GM19351 (cell line): ENCODE results near the gene MYO1D.
"Not testable (repeated sequence)": the region's sequence is repeated elsewhere in the genome, so short reads cannot be mapped to it uniquely, and the experiment has no call there.

ENCODE experiments used
- ATAC-seq: cut with Tn5 transposase; IDR thresholded peaks from one replicate; pipeline ENCODE4 v1.9.1; 2021; ENCODE audit warnings: mild to moderate bottlenecking, moderate library complexity; ENCODE audit not compliant: unreplicated experiment

MYO1D gene

GRCh38 chr17:32482568-32483320 lies 394.2 kb downstream of the MYO1D start:
- no peak for ATAC-seq

- no peak for ATAC-seq
Observed at GRCh38 chr17:32481193-32481592, 395.7 kb downstream of the MYO1D start.

- ATAC-seq, result no peak
Observed at GRCh38 chr17:32479074-32479617, 397.8 kb downstream of the MYO1D start.

GRCh38 chr17:32477220-32477619 lies 399.7 kb downstream of the MYO1D start:
- ATAC-seq, result no peak

GRCh38 chr17:32475258-32475657 lies 401.7 kb downstream of the MYO1D start:
- ATAC-seq, result no peak

- ATAC-seq, result no peak
Observed at GRCh38 chr17:32471652-32472051, 405.3 kb downstream of the MYO1D start.

- ATAC-seq, result no peak
Observed at GRCh38 chr17:32470405-32471167, 406.3 kb downstream of the MYO1D start.

- no peak for ATAC-seq
Observed at GRCh38 chr17:32467949-32468348, 409.0 kb downstream of the MYO1D start.

- ATAC-seq, result no peak
Observed at GRCh38 chr17:32464374-32464773, 412.6 kb downstream of the MYO1D start.

GRCh38 chr17:32463304-32463703 lies 413.6 kb downstream of the MYO1D start:
- ATAC-seq, result no peak

- no peak for ATAC-seq
Observed at GRCh38 chr17:32461853-32462617, 414.9 kb downstream of the MYO1D start.

- no peak for ATAC-seq
Observed at GRCh38 chr17:32461498-32461852, 415.4 kb downstream of the MYO1D start.

GRCh38 chr17:32460054-32460453 lies 416.9 kb downstream of the MYO1D start:
- no peak for ATAC-seq

- ATAC-seq, result no peak
Observed at GRCh38 chr17:32458371-32458770, 418.6 kb downstream of the MYO1D start.

- no peak for ATAC-seq
Observed at GRCh38 chr17:32453370-32453769, 423.6 kb downstream of the MYO1D start.

GRCh38 chr17:32452281-32452680 lies 424.6 kb downstream of the MYO1D start:
- no peak for ATAC-seq

- no peak for ATAC-seq
Observed at GRCh38 chr17:32451879-32452278, 425.0 kb downstream of the MYO1D start.

GRCh38 chr17:32450379-32450778 lies 426.5 kb downstream of the MYO1D start:
- ATAC-seq, result not testable (repeated sequence)

GRCh38 chr17:32449963-32450362 lies 427.0 kb downstream of the MYO1D start:
- ATAC-seq, result no peak

GRCh38 chr17:32446949-32447348 lies 430.0 kb downstream of the MYO1D start:
- ATAC-seq, result no peak

GRCh38 chr17:32445971-32446370 lies 431.0 kb downstream of the MYO1D start:
- ATAC-seq, result no peak
